HG03139 (cell line): ENCODE results near the gene GPR78.

Source experiments
- ATAC-seq: cut with Tn5 transposase; IDR thresholded peaks from one replicate; pipeline ENCODE4 v1.9.1; 2021; ENCODE audit not compliant: unreplicated experiment

GPR78 gene

GRCh38 chr4:8585721-8586212, 5.6 kb downstream of the GPR78 start:
- ATAC-seq = no peak

- ATAC-seq = no peak
Observed at GRCh38 chr4:8586246-8586645, 6.1 kb downstream of the GPR78 start.

- no peak for ATAC-seq
Observed at GRCh38 chr4:8586671-8587468, 6.7 kb downstream of the GPR78 start.

GRCh38 chr4:8587469-8588195, 7.4 kb downstream of the GPR78 start:
- ATAC-seq = no peak

GRCh38 chr4:8588196-8588470, 7.9 kb downstream of the GPR78 start:
- ATAC-seq = no peak

GRCh38 chr4:8589336-8589735, 9.1 kb downstream of the GPR78 start:
- no peak for ATAC-seq

GRCh38 chr4:8589823-8590545, 9.8 kb downstream of the GPR78 start:
- no peak for ATAC-seq

GRCh38 chr4:8590546-8590880, 10.3 kb downstream of the GPR78 start:
- ATAC-seq = no peak

- ATAC-seq = no peak
Observed at GRCh38 chr4:8591114-8591513, 10.9 kb downstream of the GPR78 start.

GRCh38 chr4:8591626-8592365, 11.6 kb downstream of the GPR78 start:
- no peak for ATAC-seq

GRCh38 chr4:8592366-8593263, 12.4 kb downstream of the GPR78 start, which contains the start of gene CPZ:
CPZ (plus strand) TSS chr4:8592765; CDS start chr4:8592834, 69 bp downstream.
- no peak for ATAC-seq

- ATAC-seq = no peak
Observed at GRCh38 chr4:8593264-8594096, 13.3 kb downstream of the GPR78 start.

GRCh38 chr4:8594097-8595038, 14.2 kb downstream of the GPR78 start:
- no peak for ATAC-seq

GRCh38 chr4:8595237-8596087, 15.3 kb downstream of the GPR78 start:
- ATAC-seq = no peak

GRCh38 chr4:8596891-8597290, 16.7 kb downstream of the GPR78 start:
- no peak for ATAC-seq

GRCh38 chr4:8597319-8597718, 17.1 kb downstream of the GPR78 start:
- no peak for ATAC-seq

GRCh38 chr4:8597791-8598190, 17.6 kb downstream of the GPR78 start:
- no peak for ATAC-seq
